Measurements from ENCODE around the gene RAPSN.

DNA sequence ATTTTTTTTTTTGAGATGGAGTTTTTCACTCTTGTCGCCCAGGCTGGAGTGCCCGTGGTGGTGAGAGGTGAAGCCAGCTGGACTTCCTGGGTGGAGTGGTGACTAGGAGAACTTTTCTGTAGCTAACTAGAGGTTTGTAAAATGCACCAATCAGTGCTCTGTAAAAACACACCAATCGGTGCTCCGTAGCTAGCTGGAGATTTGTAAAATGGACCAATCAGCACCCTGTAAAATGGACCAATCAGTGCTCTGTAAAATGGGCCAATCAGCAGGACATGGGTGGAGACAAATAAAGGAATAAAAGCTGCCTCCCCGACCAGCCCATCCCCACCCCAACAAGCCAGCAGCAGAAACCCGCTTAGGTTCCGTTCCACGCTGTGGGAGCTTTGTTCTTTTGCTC is 4.4 kb upstream of the RAPSN start:
- TF ChIP-seq SMC3 (conservative IDR thresholded peaks at IDR 0.05; ENCODE audit: poor library complexity) (no peak), EZH2 (IDR thresholded peaks at IDR 0.05; ENCODE audit: borderline replicate concordance, insufficient read depth, low read length, poor library complexity, severe bottlenecking) (no peak), MXI1 (conservative IDR thresholded peaks at IDR 0.05; ENCODE audit: poor library complexity, severe bottlenecking) (no peak)
- TF ChIP-seq, protein P1, sequence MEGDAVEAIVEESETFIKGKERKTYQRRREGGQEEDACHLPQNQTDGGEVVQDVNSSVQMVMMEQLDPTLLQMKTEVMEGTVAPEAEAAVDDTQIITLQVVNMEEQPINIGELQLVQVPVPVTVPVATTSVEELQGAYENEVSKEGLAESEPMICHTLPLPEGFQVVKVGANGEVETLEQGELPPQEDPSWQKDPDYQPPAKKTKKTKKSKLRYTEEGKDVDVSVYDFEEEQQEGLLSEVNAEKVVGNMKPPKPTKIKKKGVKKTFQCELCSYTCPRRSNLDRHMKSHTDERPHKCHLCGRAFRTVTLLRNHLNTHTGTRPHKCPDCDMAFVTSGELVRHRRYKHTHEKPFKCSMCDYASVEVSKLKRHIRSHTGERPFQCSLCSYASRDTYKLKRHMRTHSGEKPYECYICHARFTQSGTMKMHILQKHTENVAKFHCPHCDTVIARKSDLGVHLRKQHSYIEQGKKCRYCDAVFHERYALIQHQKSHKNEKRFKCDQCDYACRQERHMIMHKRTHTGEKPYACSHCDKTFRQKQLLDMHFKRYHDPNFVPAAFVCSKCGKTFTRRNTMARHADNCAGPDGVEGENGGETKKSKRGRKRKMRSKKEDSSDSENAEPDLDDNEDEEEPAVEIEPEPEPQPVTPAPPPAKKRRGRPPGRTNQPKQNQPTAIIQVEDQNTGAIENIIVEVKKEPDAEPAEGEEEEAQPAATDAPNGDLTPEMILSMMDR (IDR thresholded peaks at IDR 0.05; ENCODE audit: poor library complexity, severe bottlenecking): no peak

All from neural cell (in vitro differentiated cells).